ENCODE results near the gene CLNK.
A peak's percentile ranks its signal among the peaks of the same experiment; 100 is the strongest.

The CLNK gene

DNA sequence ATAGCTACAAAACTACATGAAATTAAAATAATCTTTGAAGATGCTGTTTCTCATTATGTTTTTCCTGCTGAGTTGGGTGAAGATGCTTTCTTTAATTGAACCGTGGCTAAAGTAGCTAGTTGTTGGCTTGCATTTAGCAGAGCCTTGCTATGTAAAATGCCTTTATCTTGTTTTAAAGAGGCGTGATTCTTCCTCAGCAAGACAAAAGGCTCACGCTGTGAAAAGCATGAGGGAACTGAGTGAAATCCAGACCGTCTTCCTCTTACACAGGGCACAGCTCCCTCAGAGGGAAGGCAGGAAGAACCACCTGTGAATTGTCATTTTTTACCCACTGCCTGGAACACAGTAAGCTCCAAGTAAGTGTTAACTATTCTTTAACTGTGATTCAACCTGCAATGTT, 188.4 kb downstream of the CLNK start:
- no peak for DNase-seq

- no peak for DNase-seq
Measured at GRCh38 chr4:10495651-10496050, 188.9 kb downstream of the CLNK start.

- no peak for DNase-seq
Measured at GRCh38 chr4:10492464-10492863, 192.1 kb downstream of the CLNK start.

DNA sequence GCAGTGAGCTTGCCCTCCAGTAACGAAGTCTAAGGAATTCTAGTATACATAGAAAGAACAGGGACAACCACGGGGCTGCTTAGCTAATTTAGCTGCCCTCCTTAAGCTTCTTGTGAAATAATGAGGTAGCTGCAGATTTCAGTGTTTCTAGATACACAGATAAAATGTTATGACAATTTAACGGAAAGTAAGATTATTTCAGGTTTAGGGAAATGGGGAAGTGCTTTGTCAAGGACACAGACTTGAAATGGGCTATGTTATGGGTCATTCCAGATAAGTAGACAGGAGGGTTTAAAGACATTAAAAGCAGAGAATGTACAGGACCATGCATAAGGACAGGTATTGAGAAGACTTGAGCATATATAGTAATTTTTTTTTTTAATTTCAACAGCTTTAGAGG, 193.2 kb downstream of the CLNK start:
- no peak for DNase-seq

GRCh38 chr4:10490996-10491395, 193.6 kb downstream of the CLNK start:
- DNase-seq, result no peak

- DNase-seq, result no peak
Measured at GRCh38 chr4:10482913-10483312, 201.7 kb downstream of the CLNK start.

GRCh38 chr4:10480616-10481015, 204.0 kb downstream of the CLNK start:
- no peak for DNase-seq

- DNase-seq, result no peak
Measured at GRCh38 chr4:10478621-10479020, 205.9 kb downstream of the CLNK start.

DNA sequence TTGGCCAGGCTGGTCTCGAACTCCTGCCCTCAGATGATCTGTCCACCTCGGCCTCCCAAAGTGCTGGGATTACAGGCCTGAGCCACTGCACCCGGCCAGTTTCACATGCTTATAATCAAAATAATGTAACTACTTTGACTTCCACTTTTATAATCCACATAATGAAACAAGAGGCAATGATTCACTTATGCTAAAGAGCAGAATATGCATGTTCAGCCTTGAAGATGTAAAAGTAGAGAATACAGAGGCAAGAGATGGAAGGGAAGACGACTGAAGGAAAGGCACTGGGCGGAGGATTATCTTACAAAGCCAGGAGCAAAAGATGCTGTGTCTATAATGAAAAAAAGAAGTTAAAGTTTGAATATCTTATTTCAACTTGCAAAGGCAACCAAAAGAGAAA, 214.1 kb downstream of the CLNK start:
- no peak for DNase-seq

- no peak for DNase-seq
Measured at GRCh38 chr4:10466161-10466560, 218.4 kb downstream of the CLNK start.

DNA sequence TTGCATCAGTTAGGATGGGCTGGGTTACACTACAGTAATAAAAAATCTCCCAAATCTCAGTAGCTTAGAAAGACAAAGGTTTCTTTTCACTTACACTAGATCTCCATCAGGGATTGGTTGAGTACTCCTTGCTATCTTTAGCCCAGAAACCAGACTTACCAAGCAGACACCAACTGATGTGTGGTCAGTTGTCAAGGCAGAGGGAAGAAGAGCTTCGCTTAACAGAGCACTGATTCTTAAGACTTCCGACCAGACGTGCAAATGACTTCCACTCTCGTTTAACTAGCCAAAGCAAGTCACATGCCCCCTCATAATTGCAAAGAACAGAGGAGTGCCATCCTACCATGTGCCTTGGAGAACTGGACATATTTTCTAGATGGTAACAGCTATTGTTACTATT, 221.7 kb downstream of the CLNK start:
- DNase-seq, result no peak

- DNase-seq, result no peak
Measured at GRCh38 chr4:10461850-10462400, 222.6 kb downstream of the CLNK start.

DNA sequence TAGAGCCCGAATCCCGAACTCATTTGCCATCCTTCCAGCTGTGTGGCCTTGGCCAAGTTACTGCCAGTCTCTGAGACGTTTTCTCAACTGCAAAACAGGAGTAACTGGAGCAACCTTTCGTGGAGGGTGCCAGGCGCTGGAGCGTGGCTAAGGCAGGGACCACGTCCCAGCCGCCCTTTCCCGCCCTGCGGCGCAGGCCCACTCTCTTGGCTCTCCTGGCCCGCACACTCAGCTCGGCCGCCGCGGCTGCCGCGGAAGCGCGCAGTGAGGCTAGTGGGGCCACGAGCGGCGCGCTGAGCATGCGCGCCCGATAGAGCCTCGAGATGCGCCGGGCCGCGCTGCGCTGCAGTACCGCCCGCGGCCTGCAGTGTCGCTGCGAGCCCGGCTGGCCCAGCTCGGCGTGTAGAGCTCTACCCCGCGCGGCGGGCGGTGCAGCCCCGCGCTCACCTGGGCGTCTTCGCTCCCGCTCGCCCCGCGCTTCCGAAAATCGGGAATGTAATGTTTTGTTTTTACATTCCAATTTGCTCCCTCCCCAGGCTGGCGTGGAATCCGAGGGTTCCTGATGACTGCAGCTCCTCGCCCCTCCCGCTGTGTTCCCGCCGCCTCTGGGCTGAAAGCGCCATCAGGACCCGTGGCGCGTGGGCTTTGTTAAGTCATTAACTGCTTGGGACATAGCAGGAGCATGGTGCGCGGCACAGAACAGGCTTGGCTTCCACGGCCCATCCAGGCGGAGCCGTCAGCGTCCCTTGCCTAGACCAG, 223.3 kb downstream of the CLNK start:
- peak; percentile 85 for DNase-seq

DNA sequence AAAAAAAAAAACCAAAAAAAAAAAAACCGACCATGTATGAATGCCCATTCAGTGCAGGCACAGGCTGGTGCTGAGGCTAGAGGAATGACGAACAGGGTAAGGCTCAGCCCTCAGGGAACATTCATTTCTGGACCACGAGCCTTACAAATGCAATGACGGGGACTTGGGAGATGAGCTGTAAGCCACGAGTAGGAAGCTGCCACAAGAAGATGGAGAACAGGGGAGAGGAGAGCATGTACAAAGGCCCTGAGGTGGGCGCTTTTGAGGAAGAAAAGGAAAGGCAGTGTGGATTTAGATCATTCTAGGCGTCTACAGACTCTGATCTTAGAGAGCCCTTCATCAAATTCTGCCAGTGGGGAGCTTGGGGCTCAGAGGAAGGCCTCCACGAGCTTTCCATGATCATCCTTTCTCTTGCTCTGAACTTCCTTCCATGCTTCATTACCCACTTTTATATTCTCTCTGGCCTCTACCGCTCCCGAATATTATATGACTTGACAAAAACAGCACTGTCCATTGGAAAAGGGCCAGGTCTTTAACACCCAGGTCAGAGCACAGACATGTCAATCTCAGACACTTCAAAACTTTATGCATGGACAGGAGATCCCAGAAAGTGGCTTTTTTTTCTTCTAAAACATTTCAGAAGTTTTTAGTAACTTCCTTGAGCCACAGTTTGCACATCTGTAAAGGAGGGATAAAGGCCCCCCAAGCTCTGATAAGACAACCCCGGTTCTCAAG, 224.1 kb downstream of the CLNK start:
- DNase-seq, result peak; percentile 87

DNA sequence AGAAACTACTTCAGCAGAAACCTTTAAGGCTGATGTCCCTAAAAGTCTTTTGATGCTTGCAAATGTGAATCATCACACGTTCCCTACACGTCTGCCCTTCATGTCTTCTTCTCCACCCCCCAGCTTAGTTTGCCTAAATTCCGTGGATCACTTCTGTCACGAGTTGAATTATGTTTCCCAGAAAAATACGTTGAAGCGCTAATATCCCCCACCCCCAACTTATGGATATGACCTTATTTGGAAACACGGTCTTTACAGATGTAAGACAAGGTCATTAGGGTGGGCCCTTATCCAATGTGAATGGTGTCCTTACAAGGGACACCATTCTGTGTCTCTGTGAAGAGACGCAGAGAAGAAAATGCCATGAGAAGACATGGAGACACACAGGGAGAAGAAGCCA, 225.3 kb downstream of the CLNK start:
- DNase-seq, result no peak

GRCh38 chr4:10458177-10458576, 226.4 kb downstream of the CLNK start:
- no peak for DNase-seq

DNA sequence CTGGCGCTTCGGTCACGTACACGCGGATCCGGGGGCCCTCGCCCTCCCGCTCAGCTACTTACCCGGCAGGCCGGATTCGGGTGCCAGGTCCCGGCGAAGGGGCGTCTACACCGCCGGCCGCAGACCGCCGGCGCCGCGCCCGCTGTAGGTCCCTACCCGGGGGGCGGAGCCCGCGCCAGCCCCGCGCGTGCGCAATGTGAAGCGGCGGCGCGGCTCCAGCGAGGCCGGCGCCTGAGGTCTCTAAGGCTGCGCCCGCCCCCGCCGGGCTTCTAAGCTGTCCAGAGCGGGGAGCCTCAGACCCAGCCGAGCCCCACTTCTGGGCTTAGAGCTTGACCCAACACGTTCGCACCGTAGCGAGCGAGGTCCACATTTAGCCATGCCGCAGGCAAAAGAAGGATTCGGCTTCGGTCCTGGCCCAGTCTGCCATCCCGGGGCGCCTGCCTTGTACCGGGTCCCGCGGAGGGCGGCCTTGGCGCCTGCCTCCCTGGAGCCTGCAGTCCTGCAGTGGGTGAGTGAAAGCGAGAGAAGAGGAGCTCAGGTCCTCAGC, 227.2 kb downstream of the CLNK start, which contains the start of gene ZNF518B:
Gene ZNF518B (minus strand): TSS at position 172 of the 547 bp plus-strand sequence. CDS start 11,098 bp downstream, outside the sequence.
- DNase-seq, result peak; percentile 86

DNA sequence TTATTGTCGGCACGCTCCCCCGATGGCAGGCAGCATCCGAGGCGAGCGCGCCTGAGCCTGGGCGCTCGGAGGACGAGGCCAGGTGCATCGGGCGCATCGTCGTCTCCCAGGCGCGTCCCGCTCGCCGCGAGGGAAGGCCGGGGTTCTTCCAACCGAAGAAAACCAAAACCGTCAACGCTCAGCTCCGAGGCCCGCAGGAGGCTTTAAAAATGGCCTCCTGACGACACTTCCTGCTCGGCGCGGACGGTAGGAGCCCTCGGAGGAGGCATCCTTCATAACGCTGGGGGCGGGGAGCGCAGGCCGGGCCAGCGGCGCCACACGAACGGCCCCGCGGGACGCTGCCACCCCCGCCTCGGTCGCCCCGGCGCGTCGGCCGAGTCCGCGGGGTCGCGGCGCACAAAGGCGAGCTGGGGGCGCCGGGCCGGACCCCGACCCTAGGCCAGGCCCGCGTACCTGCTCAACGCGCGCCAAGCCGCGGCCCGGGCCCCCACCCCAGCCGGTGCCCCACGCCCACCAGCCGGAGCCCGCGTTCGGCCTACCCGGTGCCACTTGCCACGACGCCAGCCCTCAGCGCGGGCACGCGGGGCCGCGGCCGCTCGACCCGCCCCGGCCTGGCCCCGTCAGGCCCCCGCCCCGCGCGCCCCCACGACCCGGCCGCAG, 227.8 kb downstream of the CLNK start:
- peak; percentile 72 for DNase-seq

GRCh38 chr4:10456260-10456594, 228.3 kb downstream of the CLNK start:
- DNase-seq, result no peak

DNA sequence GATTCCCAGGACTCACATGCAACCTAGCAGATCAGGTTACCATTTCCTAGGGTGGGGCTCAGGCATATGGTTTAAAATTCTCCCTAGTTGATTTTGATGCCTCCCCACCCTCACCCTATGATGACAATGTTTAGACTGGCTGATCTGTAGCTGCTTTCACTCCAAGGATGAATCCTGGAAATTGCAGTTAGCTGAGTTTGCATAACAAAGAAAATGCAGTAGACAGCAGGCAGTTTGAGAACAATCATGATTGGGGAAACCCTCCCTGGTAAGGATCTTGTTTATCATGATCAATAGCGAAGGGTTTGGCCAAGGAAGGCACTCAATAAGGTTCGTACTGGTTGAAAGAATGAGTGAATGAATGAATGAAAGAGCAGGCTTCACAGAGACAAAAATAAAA, 229.4 kb downstream of the CLNK start:
- no peak for DNase-seq

DNA sequence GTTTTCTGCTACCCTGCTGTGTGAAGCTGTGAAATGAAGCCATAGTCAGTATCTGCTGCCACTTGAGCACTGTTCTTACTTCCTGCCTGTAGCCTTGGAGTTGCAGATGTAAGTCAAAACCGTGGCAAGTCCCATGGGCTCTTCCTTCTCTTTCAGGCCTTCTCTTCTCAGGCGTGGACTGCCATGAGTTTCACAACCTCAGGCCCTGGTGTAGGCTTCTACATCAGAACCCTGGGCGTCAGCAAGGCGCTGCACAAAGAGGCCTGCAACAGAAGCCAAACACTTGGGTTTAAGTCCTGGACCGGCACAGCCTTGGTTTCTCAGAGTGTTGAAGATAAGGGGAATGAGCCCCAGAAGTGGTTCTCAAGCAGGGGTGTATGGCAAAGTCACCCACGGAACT, 229.8 kb downstream of the CLNK start:
- DNase-seq, result no peak

GRCh38 chr4:10454121-10454520, 230.4 kb downstream of the CLNK start:
- DNase-seq, result no peak

GRCh38 chr4:10448991-10449390, 235.6 kb downstream of the CLNK start:
- no peak for DNase-seq
